Cardiac fibroblast (primary cell): Measurements from ENCODE around the gene CGB1.
"Not testable (repeated sequence)": the region's sequence is repeated elsewhere in the genome, so short reads cannot be mapped to it uniquely, and the experiment has no call there.

Experiments
- DNase-seq, 2 donors: peaks; one replicate each; pipeline versions ENCODE4 v3.0.0 to v3.0.0-alpha.2; 2010; ENCODE audit warnings: low read depth in 2 of 2
- H3K4me3 ChIP-seq, 2 donors: replicated peaks in 1 of 2; 1 replicate in 1 of 2; 2 replicates in 1 of 2; pipeline ENCODE4 v1.5.1; 2011; ENCODE audit warnings: low read depth in 2 of 2, low read length in 2 of 2, mild to moderate bottlenecking in 2 of 2, moderate library complexity in 1 of 2
- CTCF ChIP-seq: IDR thresholded peaks from one replicate; pipeline ENCODE4 v1.5.1; 2011; ENCODE audit warnings: low read depth, mild to moderate bottlenecking, low read length, inconsistent platforms

Gene CGB1

DNA sequence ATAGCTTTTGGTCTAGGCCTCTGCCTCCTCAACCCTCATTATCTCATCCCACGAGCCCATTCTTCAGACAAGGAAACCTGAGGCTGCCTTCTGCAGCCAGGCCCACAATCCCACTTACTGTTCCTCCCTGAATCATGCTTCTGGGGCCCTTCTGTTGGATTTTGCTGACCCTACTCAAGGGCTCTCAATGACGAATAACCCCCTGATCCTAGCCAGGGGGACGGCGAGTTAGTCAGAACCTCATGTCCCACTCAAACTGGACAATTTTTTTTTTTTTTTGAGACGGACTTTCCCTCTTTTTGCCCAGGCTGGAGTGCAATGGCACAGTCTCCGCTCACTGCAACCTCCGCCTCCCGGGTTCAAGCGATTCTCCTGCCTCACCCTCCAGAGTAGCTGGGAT is 14.6 kb downstream of the CGB1 start:
- TF ChIP-seq CTCF: no peak
- H3K4me3 ChIP-seq: no peak overlapping the region
- DNase-seq: no peak

- peak; percentile 16 to 44 for DNase-seq
- no peak for TF ChIP-seq CTCF
- H3K4me3 ChIP-seq: no peak overlapping the region
Observed at GRCh38 chr19:49020931-49021895, 15.5 kb downstream of the CGB1 start.

GRCh38 chr19:49020342-49020741 is 16.4 kb downstream of the CGB1 start:
- no peak for DNase-seq
- no peak for TF ChIP-seq CTCF
- H3K4me3 ChIP-seq: no peak overlapping the region

GRCh38 chr19:49019242-49019932 is 17.3 kb downstream of the CGB1 start:
- TF ChIP-seq CTCF: no peak
- DNase-seq: peak; percentile 28 to 45
- H3K4me3 ChIP-seq: peak overlapping the region; percentile 38 to 45

DNA sequence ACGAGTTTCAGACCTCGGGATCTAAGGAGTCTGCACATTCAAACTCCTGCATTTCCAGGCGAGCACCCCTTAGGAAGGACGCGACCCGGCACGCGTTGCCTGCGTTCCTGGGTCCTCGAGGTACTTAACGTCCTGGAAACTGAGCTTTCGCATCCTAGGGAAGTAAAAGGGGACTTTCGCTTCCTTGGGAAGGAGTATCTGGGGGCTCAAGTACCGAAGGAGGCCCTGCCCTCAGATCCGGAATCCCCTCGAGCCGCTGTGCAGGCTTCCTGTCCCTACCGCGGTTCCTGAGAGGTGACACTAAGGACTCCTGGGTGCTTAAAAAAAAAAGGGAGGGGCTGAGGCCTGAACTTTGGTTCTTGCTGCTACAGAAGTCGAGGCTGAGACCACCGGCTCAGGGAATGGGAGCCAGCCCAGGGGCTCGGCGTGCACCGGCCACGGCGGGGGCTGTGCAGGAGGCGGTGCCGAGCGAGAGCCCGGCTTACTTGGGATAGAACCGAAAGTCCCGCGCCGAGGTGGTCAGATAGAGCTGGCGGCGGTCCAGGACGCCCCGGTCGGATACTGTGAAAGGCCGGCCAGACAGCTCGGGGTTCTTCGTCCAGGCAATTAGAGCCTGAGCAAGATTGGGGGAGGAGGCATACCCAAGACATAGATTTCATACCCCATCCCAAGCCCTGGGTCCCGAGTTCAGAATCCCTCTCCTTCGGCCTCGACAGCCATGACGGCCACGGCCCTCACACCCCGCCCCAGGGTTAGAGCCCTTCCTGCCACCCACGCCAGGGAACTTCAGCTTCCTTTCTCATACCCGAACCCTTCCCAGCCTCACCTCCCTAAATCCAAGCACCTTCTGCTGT is 18.1 kb downstream of the CGB1 start:
- H3K4me3 ChIP-seq: peak overlapping the region; percentile 22 to 45
- DNase-seq: not testable (repeated sequence)

GRCh38 chr19:49017666-49018351 is 18.9 kb downstream of the CGB1 start:
- DNase-seq: peak; percentile 41 to 64
- H3K4me3 ChIP-seq: peak overlapping the region; percentile 33 to 45
- peak; percentile 65 for TF ChIP-seq CTCF
